ENCODE results near the gene TRIOBP.

TRIOBP gene

DNA sequence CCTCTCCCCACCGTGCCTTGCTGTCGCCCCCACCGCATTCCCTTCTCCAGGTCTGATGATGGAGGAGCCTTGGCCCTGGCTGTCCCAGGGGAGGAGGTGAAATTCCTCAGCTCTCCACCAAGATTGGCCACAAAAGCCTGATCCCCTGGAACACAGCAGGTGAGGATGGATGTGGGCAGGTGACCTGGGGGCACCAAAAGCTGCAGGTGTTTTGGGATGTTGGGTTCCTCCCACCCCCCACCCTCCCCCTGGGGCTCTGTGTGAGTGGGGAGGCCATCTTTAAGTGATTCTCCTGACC lies 639 bp downstream of the TRIOBP start:
- DNase-seq (ENCODE audit: low read depth, low spot score) = no peak
- Histone ChIP-seq H3K36me3 (ENCODE audit: insufficient read depth, low read length) (peaks cover 13% of the 10 kb centered on the region), H3K27ac (no peak overlapping the region), H3K9ac (ENCODE audit: insufficient read length) (no peak overlapping the region), H3K4me3 (no peak overlapping the region), H3K9me3 (ENCODE audit: low read depth, low read length) (no peaks in the 10 kb centered on the region)
- TF ChIP-seq POLR2AphosphoS5 (IDR thresholded peaks at IDR 0.05; ENCODE audit: borderline replicate concordance, low read depth, low read length) (no peak), FOXP2 (optimal IDR thresholded peaks at IDR 0.05; ENCODE audit: control extremely low read depth, extremely low read length, insufficient read depth) (no peak), EZH2 (IDR thresholded peaks at IDR 0.05) (no peak)

DNA sequence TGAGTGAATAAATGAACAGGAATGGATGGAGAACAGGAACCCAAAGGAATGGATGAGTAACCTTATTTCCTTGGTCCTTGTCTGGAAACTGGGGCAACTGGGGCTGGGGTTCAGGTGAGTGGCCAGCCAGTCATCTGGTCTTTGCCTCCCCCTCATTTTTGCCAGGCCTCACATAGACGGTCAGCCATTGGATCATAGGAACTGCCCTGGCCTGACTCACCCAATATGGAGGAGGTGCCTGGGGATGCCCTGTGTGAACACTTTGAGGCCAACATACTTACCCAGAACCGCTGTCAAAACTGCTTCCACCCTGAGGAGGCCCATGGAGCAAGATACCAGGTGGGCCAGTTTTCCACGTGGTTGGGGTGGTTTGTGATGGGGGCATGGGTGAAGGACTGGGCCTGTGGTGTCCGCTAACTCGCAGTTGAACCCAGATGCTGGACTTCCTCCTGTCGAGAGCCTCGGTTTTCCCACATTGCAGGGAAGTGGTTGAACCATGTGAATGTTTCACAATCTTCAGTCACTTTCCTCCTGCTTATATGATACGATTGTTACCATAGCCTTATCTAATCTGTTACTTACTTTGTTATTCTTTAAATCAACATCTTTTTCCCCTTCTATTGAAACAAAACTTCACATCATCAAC lies 4.4 kb downstream of the TRIOBP start:
- Histone ChIP-seq H3K27ac (no peak overlapping the region), H3K9ac (ENCODE audit: insufficient read length) (no peak overlapping the region), H3K4me3 (no peak overlapping the region), H3K9me3 (ENCODE audit: low read depth, low read length) (no peaks in the 10 kb centered on the region), H3K36me3 (ENCODE audit: insufficient read depth, low read length) (no peaks in the 10 kb centered on the region)
- DNase-seq (ENCODE audit: low read depth, low spot score) = no peak
- no peak for TF ChIP-seq FOXP2 (optimal IDR thresholded peaks at IDR 0.05; ENCODE audit: control extremely low read depth, extremely low read length, insufficient read depth)
- TF ChIP-seq POLR2AphosphoS5 (IDR thresholded peaks at IDR 0.05; ENCODE audit: borderline replicate concordance, low read depth, low read length) = no peak
- TF ChIP-seq EZH2 (IDR thresholded peaks at IDR 0.05) = no peak

GRCh38 chr22:37703906-37704305 lies 7.1 kb downstream of the TRIOBP start:
- TF ChIP-seq POLR2AphosphoS5 (IDR thresholded peaks at IDR 0.05; ENCODE audit: borderline replicate concordance, low read depth, low read length) = no peak
- TF ChIP-seq FOXP2 (optimal IDR thresholded peaks at IDR 0.05; ENCODE audit: control extremely low read depth, extremely low read length, insufficient read depth) = no peak
- TF ChIP-seq EZH2 (IDR thresholded peaks at IDR 0.05) = no peak
- H3K36me3 ChIP-seq (ENCODE audit: insufficient read depth, low read length) = no peaks in the 10 kb centered on the region

DNA sequence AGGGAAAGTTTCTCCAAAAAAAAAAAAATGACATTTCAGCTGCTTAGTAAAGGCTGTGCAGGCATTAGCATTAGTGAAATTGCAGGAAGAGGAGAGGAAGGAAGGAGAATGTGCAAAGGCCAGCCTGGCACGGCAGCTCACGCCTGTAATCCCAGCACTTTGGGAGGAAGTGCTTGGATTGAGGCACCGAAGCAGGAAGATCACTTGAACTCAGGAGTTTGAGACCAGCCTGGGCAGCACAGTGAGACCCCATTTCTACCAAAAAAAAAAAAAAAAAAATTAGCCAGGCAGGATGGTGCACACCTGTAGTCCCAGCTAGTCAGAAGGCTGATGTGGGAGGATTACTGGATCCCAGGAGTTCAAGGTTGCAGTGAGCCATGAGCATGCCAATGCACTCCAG lies 7.8 kb downstream of the TRIOBP start:
- no peak overlapping the region for H3K9ac ChIP-seq (ENCODE audit: insufficient read length)
- H3K36me3 ChIP-seq (ENCODE audit: insufficient read depth, low read length) = no peaks in the 10 kb centered on the region
- DNase-seq (ENCODE audit: low read depth, low spot score) = no peak
- no peaks in the 10 kb centered on the region for H3K9me3 ChIP-seq (ENCODE audit: low read depth, low read length)
- H3K4me3 ChIP-seq = no peak overlapping the region
- H3K27ac ChIP-seq = no peak overlapping the region
- TF ChIP-seq FOXP2 (optimal IDR thresholded peaks at IDR 0.05; ENCODE audit: control extremely low read depth, extremely low read length, insufficient read depth) (no peak), EZH2 (IDR thresholded peaks at IDR 0.05) (no peak), POLR2AphosphoS5 (IDR thresholded peaks at IDR 0.05; ENCODE audit: borderline replicate concordance, low read depth, low read length) (no peak)

More at GRCh38 chr22:37703906-37704305, 7.1 kb downstream of the TRIOBP start:
- no peak overlapping the region for H3K27ac ChIP-seq
- no peak overlapping the region for H3K4me3 ChIP-seq
- DNase-seq (ENCODE audit: low read depth, low spot score) = no peak
- H3K9me3 ChIP-seq (ENCODE audit: low read depth, low read length) = no peaks in the 10 kb centered on the region
- H3K9ac ChIP-seq (ENCODE audit: insufficient read length) = no peak overlapping the region

GRCh38 chr22:37705205-37705604 lies 8.4 kb downstream of the TRIOBP start:
- H3K27ac ChIP-seq = no peak overlapping the region
- DNase-seq (ENCODE audit: low read depth, low spot score) = no peak
- H3K9me3 ChIP-seq (ENCODE audit: low read depth, low read length) = no peaks in the 10 kb centered on the region
- no peak overlapping the region for H3K9ac ChIP-seq (ENCODE audit: insufficient read length)
- TF ChIP-seq FOXP2 (optimal IDR thresholded peaks at IDR 0.05; ENCODE audit: control extremely low read depth, extremely low read length, insufficient read depth) (no peak), POLR2AphosphoS5 (IDR thresholded peaks at IDR 0.05; ENCODE audit: borderline replicate concordance, low read depth, low read length) (no peak), EZH2 (IDR thresholded peaks at IDR 0.05) (no peak)
- no peak overlapping the region for H3K4me3 ChIP-seq
- no peaks in the 10 kb centered on the region for H3K36me3 ChIP-seq (ENCODE audit: insufficient read depth, low read length)

- no peak for DNase-seq (ENCODE audit: low read depth, low spot score)
- no peak overlapping the region for H3K27ac ChIP-seq
- H3K36me3 ChIP-seq (ENCODE audit: insufficient read depth, low read length) = no peaks in the 10 kb centered on the region
Observed at GRCh38 chr22:37708580-37709444, 12.0 kb downstream of the TRIOBP start.

GRCh38 chr22:37709445-37709765 lies 12.6 kb downstream of the TRIOBP start:
- H3K9me3 ChIP-seq (ENCODE audit: low read depth, low read length) = no peaks in the 10 kb centered on the region
- no peak overlapping the region for H3K9ac ChIP-seq (ENCODE audit: insufficient read length)
- H3K27ac ChIP-seq = no peak overlapping the region
- no peak for DNase-seq (ENCODE audit: low read depth, low spot score)
- H3K36me3 ChIP-seq (ENCODE audit: insufficient read depth, low read length) = no peaks in the 10 kb centered on the region
- no peak overlapping the region for H3K4me3 ChIP-seq
- TF ChIP-seq FOXP2 (optimal IDR thresholded peaks at IDR 0.05; ENCODE audit: control extremely low read depth, extremely low read length, insufficient read depth) (no peak), EZH2 (IDR thresholded peaks at IDR 0.05) (no peak), POLR2AphosphoS5 (IDR thresholded peaks at IDR 0.05; ENCODE audit: borderline replicate concordance, low read depth, low read length) (no peak)

More at GRCh38 chr22:37708580-37709444, 12.0 kb downstream of the TRIOBP start:
- Histone ChIP-seq H3K9ac (ENCODE audit: insufficient read length) (no peak overlapping the region), H3K4me3 (no peak overlapping the region), H3K9me3 (ENCODE audit: low read depth, low read length) (no peaks in the 10 kb centered on the region)
- TF ChIP-seq FOXP2 (optimal IDR thresholded peaks at IDR 0.05; ENCODE audit: control extremely low read depth, extremely low read length, insufficient read depth) = no peak
- TF ChIP-seq POLR2AphosphoS5 (IDR thresholded peaks at IDR 0.05; ENCODE audit: borderline replicate concordance, low read depth, low read length) = no peak
- TF ChIP-seq EZH2 (IDR thresholded peaks at IDR 0.05) = no peak

DNA sequence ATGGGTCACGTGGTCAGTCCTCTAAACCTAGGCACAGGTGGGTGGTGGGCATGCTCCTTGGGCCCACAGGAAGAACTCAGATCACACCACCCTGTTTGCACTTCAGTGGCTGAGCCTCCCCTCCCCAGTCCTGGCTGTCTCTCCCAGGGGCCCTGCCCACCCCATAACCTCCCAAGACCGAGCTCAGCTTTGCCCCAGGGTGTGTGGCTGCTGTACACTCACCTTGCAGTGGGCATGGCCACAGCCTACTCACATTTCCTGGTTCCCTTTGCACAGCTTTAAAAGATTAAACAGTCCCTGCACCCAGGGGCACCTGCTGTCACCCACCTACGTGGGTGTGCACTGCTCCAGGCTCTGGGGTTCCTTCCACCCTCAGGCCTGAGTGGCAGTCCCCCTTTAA lies 13.8 kb downstream of the TRIOBP start:
- Histone ChIP-seq H3K27ac (no peak overlapping the region), H3K36me3 (ENCODE audit: insufficient read depth, low read length) (no peaks in the 10 kb centered on the region), H3K9me3 (ENCODE audit: low read depth, low read length) (no peaks in the 10 kb centered on the region), H3K4me3 (no peak overlapping the region), H3K9ac (ENCODE audit: insufficient read length) (no peak overlapping the region)
- no peak for TF ChIP-seq POLR2AphosphoS5 (IDR thresholded peaks at IDR 0.05; ENCODE audit: borderline replicate concordance, low read depth, low read length)
- TF ChIP-seq FOXP2 (optimal IDR thresholded peaks at IDR 0.05; ENCODE audit: control extremely low read depth, extremely low read length, insufficient read depth) = no peak
- no peak for TF ChIP-seq EZH2 (IDR thresholded peaks at IDR 0.05)
- DNase-seq (ENCODE audit: low read depth, low spot score) = no peak

All from SK-N-MC (cell line).